Endothelial cell of umbilical vein (primary cell): Measurements from ENCODE around the gene KAT6B. TPM values are rescaled to one million over a fixed set of nuclear protein-coding genes. Genes with fewer than 3 reads are reported as not detected.
A peak's percentile ranks its signal among the peaks of the same experiment; 100 is the strongest.

ENCODE experiments used
- BruUV-seq: library from RNA; stranded (reverse); fragments of 400-500 nt; replicated peaks from 2 replicates; lab custom pipeline; 2021; lab: Mats Ljungman, UMichigan
- CTCF ChIA-PET: fragments of 300-600, 350-600 bp; sonication (Branson Sonifier 250); formaldehyde crosslinking; loops from one replicate; lab custom pipeline; 2021; ENCODE audit warnings: antibody characterized with exemption, inconsistent platforms; lab: Charles Lee
- POLR2A ChIA-PET: fragments of 300-600, 350-600 bp; sonication (Branson Sonifier 250); formaldehyde crosslinking; loops from one replicate; lab custom pipeline; 2021; ENCODE audit warnings: antibody characterized with exemption, inconsistent platforms; lab: Charles Lee
- DNase-seq: peaks from one replicate; pipeline ENCODE4 v3.0.0-alpha.2; 2011; ENCODE audit warnings: low read depth, low spot score
- FAIRE-seq: peaks from 2 replicates; lab custom pipeline; 2011; peaks lifted over from hg19 to GRCh38; lab: Jason Lieb, UNC
- H2AFZ ChIP-seq: 2 replicates; pipeline ENCODE4 v1.6.0; 2012; ENCODE audit warnings: low read depth, low read length, control low read depth, inconsistent platforms
- H3K27ac ChIP-seq: 2 replicates; pipeline ENCODE4 v1.5.1; 2011; ENCODE audit warnings: low read depth, mild to moderate bottlenecking, control low read depth, low read length, moderate library complexity; ENCODE audit not compliant: insufficient read depth
- H3K27me3 ChIP-seq, 2 experiments: 2 replicates each; pipeline versions ENCODE4 v1.6.0 to v1.6.1; 2011; ENCODE audit warnings: low read length in 2 of 2, mixed read lengths in 1 of 2; ENCODE audit not compliant: control insufficient read depth in 2 of 2, insufficient read depth in 2 of 2
- H3K36me3 ChIP-seq, 2 experiments: 2 replicates in 1 of 2; 3 replicates in 1 of 2; pipeline ENCODE4 v1.5.1; 2011; ENCODE audit warnings: low read length in 2 of 2, mild to moderate bottlenecking in 1 of 2, moderate library complexity in 1 of 2; ENCODE audit not compliant: control insufficient read depth in 2 of 2, insufficient read depth in 2 of 2; ENCODE audit errors: extremely low read depth in 1 of 2
- H3K4me1 ChIP-seq: 3 replicates; pipeline ENCODE4 v1.5.1; 2011; ENCODE audit warnings: mild to moderate bottlenecking, low read length; ENCODE audit not compliant: control insufficient read depth, insufficient read depth; ENCODE audit errors: extremely low read depth
- H3K4me2 ChIP-seq: 2 replicates; pipeline ENCODE4 v1.6.1; 2011; ENCODE audit warnings: low read length, control low read depth, mixed read lengths; ENCODE audit not compliant: insufficient read depth
- H3K4me3 ChIP-seq, 3 experiments: fragments of 200-600 bp in 1 of 3; sonication (generic), shearing (Covaris generic) in 1 of 3; replicated peaks in 1 of 3; 2 replicates each; pipeline ENCODE4 v1.5.1; 2011 to 2016; ENCODE audit warnings: control low read depth in 3 of 3, low read length in 3 of 3, mild to moderate bottlenecking in 2 of 3, inconsistent platforms in 1 of 3, low read depth in 1 of 3, moderate library complexity in 1 of 3; ENCODE audit not compliant: insufficient read depth in 1 of 3
- H3K79me2 ChIP-seq: 2 replicates; pipeline ENCODE4 v1.6.0; 2012; ENCODE audit warnings: low read length, inconsistent platforms; ENCODE audit not compliant: control insufficient read depth, insufficient read depth
- H3K9ac ChIP-seq: replicated peaks from 2 replicates; pipeline ENCODE3; 2011; ENCODE audit warnings: low read length, control low read depth; ENCODE audit not compliant: insufficient read depth; ENCODE audit errors: extremely low read depth
- H3K9me1 ChIP-seq: replicated peaks from 3 replicates; pipeline ENCODE4 v1.6.0; 2011; ENCODE audit warnings: mild to moderate bottlenecking, low read length; ENCODE audit not compliant: control insufficient read depth, insufficient read depth; ENCODE audit errors: extremely low read depth
- H3K9me3 ChIP-seq: replicated peaks from 2 replicates; pipeline ENCODE4 v1.5.1; 2012; ENCODE audit warnings: low read length, inconsistent platforms; ENCODE audit not compliant: control insufficient read depth, insufficient read depth
- H4K20me1 ChIP-seq: replicated peaks from 2 replicates; pipeline ENCODE3; 2011; ENCODE audit warnings: mild to moderate bottlenecking, low read length; ENCODE audit not compliant: control insufficient read depth, insufficient read depth; ENCODE audit errors: extremely low read depth
- EZH2 ChIP-seq: IDR thresholded peaks from 2 replicates; pipeline ENCODE4 v1.6.1; 2012; ENCODE audit warnings: borderline replicate concordance, low read depth, mild to moderate bottlenecking, moderate library complexity, low read length, inconsistent platforms; ENCODE audit not compliant: severe bottlenecking
- FOS ChIP-seq: IDR thresholded peaks from 2 replicates; pipeline ENCODE4 v1.6.1; 2011; ENCODE audit warnings: mild to moderate bottlenecking, low read length, moderate library complexity, borderline replicate concordance; ENCODE audit not compliant: insufficient read depth
- GATA2 ChIP-seq: IDR thresholded peaks from 2 replicates; pipeline ENCODE4 v1.7.0; 2011; ENCODE audit warnings: low read depth, mild to moderate bottlenecking, moderate library complexity, mixed read lengths, low read length; ENCODE audit not compliant: insufficient read length, insufficient read depth
- JUN ChIP-seq: IDR thresholded peaks from 2 replicates; pipeline ENCODE4 v1.6.1; 2011; ENCODE audit warnings: borderline replicate concordance, low read depth; ENCODE audit not compliant: insufficient read length, insufficient read depth
- MAX ChIP-seq: IDR thresholded peaks from 2 replicates; pipeline ENCODE4 v1.6.1; 2011; ENCODE audit not compliant: insufficient read depth, insufficient read length
- MYC ChIP-seq: IDR thresholded peaks from one replicate; pipeline ENCODE4 v1.6.1; 2011; ENCODE audit warnings: mild to moderate bottlenecking, low read depth, low read length
- POLR2A ChIP-seq: IDR thresholded peaks from 2 replicates; pipeline ENCODE4 v1.6.1; 2012; ENCODE audit warnings: low read depth, mild to moderate bottlenecking, control low read depth, low read length
- POLR2AphosphoS5 ChIP-seq: IDR thresholded peaks from 2 replicates; pipeline ENCODE4 v1.6.1; 2012; ENCODE audit warnings: low read depth, mild to moderate bottlenecking, control low read depth, low read length, moderate library complexity; ENCODE audit not compliant: insufficient read depth
- dilution Hi-C: fragments of 300-500 bp; cut with MboI; formaldehyde crosslinking; loops from one replicate; pipeline ENCODE4 v1.15.0; 2019; ENCODE audit warnings: low sequenced_read_pairs; ENCODE audit not compliant: extremely low pct_ligation_motif_present
- intact Hi-C: fragments of 100-400 bp; cut with micrococcal nuclease; formaldehyde crosslinking; loops from one replicate; pipeline ENCODE4 v1.10.0; 2022
- polyA plus RNA-seq, 4 experiments: library from polyadenylated mRNA; depleted of rRNA in 3 of 4; stranded (reverse) in 3 of 4; unstranded in 1 of 4; fragments of >200 nt; gene quantifications; 2 replicates each; pipeline versions ENCODE4 v1.2.1 to v1.2.3, GENCODE V29; 2011 to 2012; ENCODE audit warnings: missing spikeins in 1 of 4
- total RNA-seq: library from RNA; stranded (reverse); gene quantifications from 2 replicates; pipeline ENCODE4 v1.2.3, GENCODE V29; 2021
- TF ChIP-seq, protein P1 (sequence below), 2 donors: IDR thresholded peaks; 1 replicate in 1 of 2; 2 replicates in 1 of 2; pipeline ENCODE4 v1.5.1; 2011; ENCODE audit warnings: low read length in 2 of 2, mild to moderate bottlenecking in 2 of 2, moderate library complexity in 2 of 2, control low read depth in 1 of 2, inconsistent platforms in 1 of 2, low read depth in 1 of 2; ENCODE audit not compliant: insufficient read depth in 1 of 2; ENCODE audit errors: extremely low read depth in 1 of 2

KAT6B gene
- total and polyA plus RNA-seq, 2 donors (not counting 3 experiments of a cell fraction or from before 2014, with no cell fraction given), result 4.5 to 17.0 TPM

DNA sequence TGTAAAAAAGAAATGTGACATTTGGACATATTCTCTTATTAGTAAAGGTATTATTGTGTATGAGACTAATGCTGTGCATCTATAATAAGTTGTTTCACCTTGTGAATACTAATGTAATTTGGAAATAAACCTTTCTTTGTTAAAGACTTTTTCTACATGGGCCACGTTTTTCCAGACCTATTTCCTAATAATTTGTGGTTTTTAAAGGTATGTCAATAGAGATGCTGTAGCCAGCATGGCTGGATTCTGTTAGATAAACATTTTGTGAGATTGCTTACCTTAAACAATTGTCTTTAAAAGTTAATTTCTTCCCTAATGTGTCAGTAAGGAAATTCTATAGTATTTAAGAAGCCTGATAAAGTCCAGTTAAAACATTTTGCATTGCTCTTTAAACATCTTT is 56.0 kb downstream of the KAT6B start:
- H3K79me2 ChIP-seq, result no peaks in the 10 kb centered on the region
- CTCF ChIA-PET, result no interaction called here
- H3K4me1 ChIP-seq, result no peaks in the 10 kb centered on the region
- dilution Hi-C loops (no loop called here), intact Hi-C loops (no loop called here)
- no TSS peak for BruUV-seq
- no peak overlapping the region for H3K27ac ChIP-seq
- no peak overlapping the region for H3K9ac ChIP-seq
- H3K27me3 ChIP-seq, result no peaks in the 10 kb centered on the region
- POLR2A ChIA-PET, result no interaction called here
- H3K4me3 ChIP-seq, result no peak overlapping the region
- H4K20me1 ChIP-seq, result no peaks in the 10 kb centered on the region
- no peaks in the 10 kb centered on the region for H3K9me1 ChIP-seq
- H2AFZ ChIP-seq, result no peak overlapping the region
- TF ChIP-seq JUN (no peak), POLR2AphosphoS5 (no peak), MYC (no peak), FOS (no peak), POLR2A (no peak), MAX (no peak), GATA2 (no peak), EZH2 (no peak)
- TF ChIP-seq, protein P1, sequence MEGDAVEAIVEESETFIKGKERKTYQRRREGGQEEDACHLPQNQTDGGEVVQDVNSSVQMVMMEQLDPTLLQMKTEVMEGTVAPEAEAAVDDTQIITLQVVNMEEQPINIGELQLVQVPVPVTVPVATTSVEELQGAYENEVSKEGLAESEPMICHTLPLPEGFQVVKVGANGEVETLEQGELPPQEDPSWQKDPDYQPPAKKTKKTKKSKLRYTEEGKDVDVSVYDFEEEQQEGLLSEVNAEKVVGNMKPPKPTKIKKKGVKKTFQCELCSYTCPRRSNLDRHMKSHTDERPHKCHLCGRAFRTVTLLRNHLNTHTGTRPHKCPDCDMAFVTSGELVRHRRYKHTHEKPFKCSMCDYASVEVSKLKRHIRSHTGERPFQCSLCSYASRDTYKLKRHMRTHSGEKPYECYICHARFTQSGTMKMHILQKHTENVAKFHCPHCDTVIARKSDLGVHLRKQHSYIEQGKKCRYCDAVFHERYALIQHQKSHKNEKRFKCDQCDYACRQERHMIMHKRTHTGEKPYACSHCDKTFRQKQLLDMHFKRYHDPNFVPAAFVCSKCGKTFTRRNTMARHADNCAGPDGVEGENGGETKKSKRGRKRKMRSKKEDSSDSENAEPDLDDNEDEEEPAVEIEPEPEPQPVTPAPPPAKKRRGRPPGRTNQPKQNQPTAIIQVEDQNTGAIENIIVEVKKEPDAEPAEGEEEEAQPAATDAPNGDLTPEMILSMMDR (IDR thresholded peaks at IDR 0.05; ENCODE audit: extremely low read depth in 1 of 2, insufficient read depth in 1 of 2, low read depth in 1 of 2, low read length in 2 of 2), result no peak
- FAIRE-seq, result peak; percentile 12
- no peaks in the 10 kb centered on the region for H3K36me3 ChIP-seq
- H3K9me3 ChIP-seq, result no peaks in the 10 kb centered on the region
- H3K4me2 ChIP-seq, result no peak overlapping the region
- no peak for DNase-seq
